NB4 (cell line): ENCODE measurements around the gene APOC3.

Experiments
- DNase-seq: peaks from one replicate; pipeline ENCODE4 v3.0.0; 2010; ENCODE audit warnings: low read depth
- H3K4me3 ChIP-seq: one replicate; pipeline ENCODE4 v1.5.1; 2011; ENCODE audit warnings: mild to moderate bottlenecking, low read depth, low read length, moderate library complexity
- MYC ChIP-seq: IDR thresholded peaks from 2 replicates; pipeline ENCODE4 v1.6.1; 2011; ENCODE audit warnings: low read depth, low read length
- POLR2A ChIP-seq: IDR thresholded peaks from 2 replicates; pipeline ENCODE4 v1.6.1; 2011; ENCODE audit warnings: mild to moderate bottlenecking; ENCODE audit not compliant: insufficient read length; ENCODE audit errors: extremely low read depth
- TF ChIP-seq, protein P1 (sequence below): IDR thresholded peaks from 2 replicates; pipeline ENCODE4 v1.6.1; 2011; ENCODE audit warnings: low read depth, low read length
- TF ChIP-seq, protein P2 (sequence below): IDR thresholded peaks from one replicate; pipeline ENCODE4 v1.5.1; 2012; ENCODE audit warnings: low read depth, low read length

Gene APOC3

DNA sequence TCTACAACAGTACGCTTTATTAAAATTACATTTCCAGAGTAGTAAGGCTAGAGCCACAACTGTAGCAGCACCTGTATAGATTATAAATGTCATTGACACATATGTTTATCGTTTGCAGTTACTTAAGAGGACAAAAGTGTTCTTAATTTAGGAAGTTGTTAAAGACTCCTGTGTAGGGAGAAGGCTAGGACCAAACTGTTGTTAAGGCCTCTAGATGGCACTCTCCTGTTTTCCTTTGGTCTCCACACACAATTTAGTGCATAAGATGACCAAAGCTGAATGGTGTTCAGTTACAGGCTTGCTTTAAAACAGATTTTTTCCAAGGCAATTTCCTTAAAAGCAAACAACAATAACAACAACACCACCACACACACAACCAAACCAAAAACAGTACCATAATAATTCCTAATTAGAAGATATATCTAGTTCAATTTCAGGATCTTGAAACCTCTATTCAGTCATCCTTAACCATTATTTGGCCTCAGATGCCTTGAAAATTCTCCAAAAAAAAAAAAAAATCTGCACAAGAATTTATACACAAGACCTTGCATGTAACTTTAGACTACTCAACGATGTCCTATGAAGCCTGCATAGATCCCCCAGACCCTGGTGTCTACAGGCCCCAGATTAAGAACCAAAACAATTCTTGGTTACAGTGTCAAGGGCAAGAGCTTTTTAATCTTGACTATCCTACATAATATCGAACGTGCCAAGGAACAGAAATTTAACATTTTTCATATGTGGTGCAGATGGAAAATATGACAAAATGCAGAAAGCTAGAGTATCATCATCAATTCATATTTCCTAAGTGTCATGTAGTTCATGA lies 50.3 kb downstream of the APOC3 start:
- peak; percentile 83 for DNase-seq
- no peak overlapping the region for H3K4me3 ChIP-seq
- no peak for TF ChIP-seq POLR2A
- TF ChIP-seq, protein P1, sequence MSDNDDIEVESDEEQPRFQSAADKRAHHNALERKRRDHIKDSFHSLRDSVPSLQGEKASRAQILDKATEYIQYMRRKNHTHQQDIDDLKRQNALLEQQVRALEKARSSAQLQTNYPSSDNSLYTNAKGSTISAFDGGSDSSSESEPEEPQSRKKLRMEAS: no peak
- TF ChIP-seq MYC: 0 out of 2 replicates have a peak, but pooled peaks have one; percentile 26
- TF ChIP-seq, protein P2, sequence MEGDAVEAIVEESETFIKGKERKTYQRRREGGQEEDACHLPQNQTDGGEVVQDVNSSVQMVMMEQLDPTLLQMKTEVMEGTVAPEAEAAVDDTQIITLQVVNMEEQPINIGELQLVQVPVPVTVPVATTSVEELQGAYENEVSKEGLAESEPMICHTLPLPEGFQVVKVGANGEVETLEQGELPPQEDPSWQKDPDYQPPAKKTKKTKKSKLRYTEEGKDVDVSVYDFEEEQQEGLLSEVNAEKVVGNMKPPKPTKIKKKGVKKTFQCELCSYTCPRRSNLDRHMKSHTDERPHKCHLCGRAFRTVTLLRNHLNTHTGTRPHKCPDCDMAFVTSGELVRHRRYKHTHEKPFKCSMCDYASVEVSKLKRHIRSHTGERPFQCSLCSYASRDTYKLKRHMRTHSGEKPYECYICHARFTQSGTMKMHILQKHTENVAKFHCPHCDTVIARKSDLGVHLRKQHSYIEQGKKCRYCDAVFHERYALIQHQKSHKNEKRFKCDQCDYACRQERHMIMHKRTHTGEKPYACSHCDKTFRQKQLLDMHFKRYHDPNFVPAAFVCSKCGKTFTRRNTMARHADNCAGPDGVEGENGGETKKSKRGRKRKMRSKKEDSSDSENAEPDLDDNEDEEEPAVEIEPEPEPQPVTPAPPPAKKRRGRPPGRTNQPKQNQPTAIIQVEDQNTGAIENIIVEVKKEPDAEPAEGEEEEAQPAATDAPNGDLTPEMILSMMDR: peak; percentile 70

DNA sequence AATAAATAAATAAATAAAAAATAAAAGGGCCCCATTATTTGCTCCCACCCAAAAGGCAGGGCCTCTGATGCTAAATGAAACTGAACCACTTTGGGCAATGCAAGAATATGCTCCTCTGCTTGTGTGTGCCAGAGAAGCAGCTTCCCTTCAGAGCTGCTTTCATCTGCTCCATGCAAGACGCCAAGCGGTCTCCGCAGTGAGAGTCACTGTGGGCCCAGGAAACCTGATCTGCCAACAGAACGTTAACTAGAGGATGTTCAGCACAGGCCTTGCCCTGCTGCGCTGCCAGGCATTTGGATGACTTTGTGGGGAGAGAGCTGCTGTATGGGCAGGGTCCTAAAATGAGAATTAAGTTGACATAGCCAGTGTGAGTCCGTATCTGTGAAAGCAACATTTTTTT lies 51.4 kb downstream of the APOC3 start:
- H3K4me3 ChIP-seq: no peak overlapping the region
- DNase-seq: no peak
- no peak for TF ChIP-seq MYC
- no peak for TF ChIP-seq POLR2A
- TF ChIP-seq, protein P1: no peak
- TF ChIP-seq, protein P2: no peak

DNA sequence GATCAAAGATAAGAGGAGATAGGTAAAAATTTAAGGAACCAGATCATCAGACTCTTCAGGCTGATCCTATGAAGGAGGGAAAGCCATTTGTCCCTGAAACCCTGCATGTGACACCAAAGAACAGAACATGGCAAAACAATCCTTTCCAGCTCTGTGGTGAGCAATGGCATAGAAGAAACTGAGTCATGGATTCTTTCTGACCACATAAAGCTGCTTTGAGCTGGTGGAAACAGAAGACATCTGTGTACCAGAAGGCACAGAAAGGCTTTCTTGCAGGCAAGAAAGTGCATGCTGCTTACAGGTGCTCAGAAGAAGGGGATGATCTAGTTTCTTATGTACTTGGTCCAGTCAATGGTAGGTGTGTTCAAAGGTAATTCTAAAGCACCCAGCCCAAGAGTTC lies 52.7 kb downstream of the APOC3 start:
- H3K4me3 ChIP-seq: no peak overlapping the region
- TF ChIP-seq MYC (no peak), POLR2A (no peak)
- TF ChIP-seq, protein P2: no peak
- TF ChIP-seq, protein P1: no peak
- DNase-seq: no peak
